Upper lobe of left lung (tissue), 6 donors: ENCODE data around the gene MKNK1. TPM values are rescaled to one million over a fixed set of nuclear protein-coding genes. Genes with fewer than 3 reads are reported as not detected.
A peak's percentile ranks its signal among the peaks of the same experiment; 100 is the strongest.

ENCODE experiments used
- ATAC-seq, 2 donors: fragments of 200-7000 bp; cut with Tn5 transposase; one replicate each; pipeline ENCODE4 v1.9.1; 2022; ENCODE audit warnings: mild to moderate bottlenecking in 2 of 2, moderate library complexity in 2 of 2; ENCODE audit not compliant: low FRiP score in 2 of 2
- DNase-seq, 2 donors: peaks; one replicate each; pipeline ENCODE4 v3.0.0-alpha.2; 2019 to 2020
- H3K27ac ChIP-seq, 4 donors: fragments of 200-600 bp; sonication (generic); one replicate each; pipeline ENCODE4 v1.5.1; 2016 to 2019
- H3K27me3 ChIP-seq, 4 donors: fragments of 200-600 bp; sonication (generic); one replicate each; pipeline ENCODE4 v1.5.1; 2017 to 2019
- H3K36me3 ChIP-seq, 4 donors: fragments of 200-600 bp; sonication (generic); one replicate each; pipeline ENCODE4 v1.5.1; 2016 to 2019
- H3K4me1 ChIP-seq, 4 donors: fragments of 200-600 bp; sonication (generic); one replicate each; pipeline ENCODE4 v1.5.1; 2018 to 2019
- H3K4me3 ChIP-seq, 4 donors: fragments of 200-600 bp; sonication (generic); one replicate each; pipeline ENCODE4 v1.5.1; 2017 to 2019; ENCODE audit warnings: mild to moderate bottlenecking in 2 of 4, moderate library complexity in 1 of 4
- H3K9me3 ChIP-seq, 4 donors: fragments of 200-600 bp; sonication (generic); one replicate each; pipeline ENCODE4 v1.5.1; 2018 to 2019
- EP300 ChIP-seq, 4 donors: sonication (generic); formaldehyde crosslinking; IDR thresholded peaks; one replicate each; pipeline ENCODE4 v1.5.1; 2017; ENCODE audit warnings: antibody characterized with exemption in 4 of 4, control low read depth in 2 of 4
- POLR2A ChIP-seq, 4 donors: fragments of 450-650 bp; IDR thresholded peaks; one replicate each; pipeline ENCODE4 v1.5.1; 2016 to 2017; ENCODE audit warnings: antibody characterized with exemption in 4 of 4, mild to moderate bottlenecking in 2 of 4
- POLR2AphosphoS5 ChIP-seq, 2 donors: sonication (generic); formaldehyde crosslinking; IDR thresholded peaks; one replicate each; pipeline ENCODE4 v1.5.1; 2017; ENCODE audit warnings: antibody characterized with exemption in 2 of 2
- WGBS, 2 donors: methylation state at CpG; one replicate each; pipeline ENCODE4 v1.1.5; 2017 to 2018; 5-methylcytosine and 5-hydroxymethylcytosine counted together
- total RNA-seq, 6 donors: library from RNA; depleted of rRNA in 4 of 6; stranded (reverse); fragments of >200 nt in 4 of 6; gene quantifications; one replicate each; pipeline versions ENCODE4 v1.1.0 to v1.2.1, GENCODE V29; 2016 to 2021
- TF ChIP-seq, protein P1 (sequence below), 6 experiments: fragments of 450-650 bp in 4 of 6; fragments of 200-600 bp in 2 of 6; sonication (generic) in 2 of 6; IDR thresholded peaks; one replicate each; pipeline ENCODE4 v1.5.1; 2016 to 2019; ENCODE audit warnings: antibody characterized with exemption in 6 of 6
- donor health status: DM: no; HTN: no; CAD: no; lungs with moderate emphysema.
- donor health status: DM: no; HTN: yes; CAD: no; lungs with severe emphysema.

Gene MKNK1
- total RNA-seq, 6 donors from 2014 or later = 45.7 to 174 (median 62.2) TPM

DNA sequence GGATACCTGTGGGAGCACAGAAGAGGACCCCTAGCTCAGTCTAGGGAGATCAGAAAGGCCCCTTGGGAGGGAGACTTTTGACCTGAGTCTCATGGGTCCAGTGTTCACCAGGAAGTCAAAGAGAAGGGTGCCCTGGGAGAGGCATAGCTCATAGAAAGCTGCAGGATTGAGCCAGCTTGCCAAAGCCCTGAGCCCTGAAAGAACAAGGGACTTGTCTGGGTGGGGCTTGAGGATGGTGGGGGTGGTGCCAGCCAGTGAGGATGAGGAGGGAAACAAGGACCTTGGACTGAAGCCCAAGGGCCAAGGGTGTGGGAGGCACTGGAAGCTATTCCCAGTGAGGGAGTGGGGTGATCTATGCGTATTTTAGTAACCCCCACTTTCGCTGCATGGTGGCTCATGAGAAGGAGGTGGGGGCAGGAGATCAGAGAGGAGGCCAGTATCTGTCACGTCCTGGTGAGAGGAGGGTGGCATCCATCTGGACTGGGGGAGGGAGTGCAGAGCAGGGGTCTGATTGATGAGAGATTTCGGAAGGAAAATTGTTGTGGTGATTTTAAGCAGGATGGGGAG is 86.1 kb downstream of the MKNK1 start:
- no peaks in the 10 kb centered on the region for H3K36me3 ChIP-seq

DNA sequence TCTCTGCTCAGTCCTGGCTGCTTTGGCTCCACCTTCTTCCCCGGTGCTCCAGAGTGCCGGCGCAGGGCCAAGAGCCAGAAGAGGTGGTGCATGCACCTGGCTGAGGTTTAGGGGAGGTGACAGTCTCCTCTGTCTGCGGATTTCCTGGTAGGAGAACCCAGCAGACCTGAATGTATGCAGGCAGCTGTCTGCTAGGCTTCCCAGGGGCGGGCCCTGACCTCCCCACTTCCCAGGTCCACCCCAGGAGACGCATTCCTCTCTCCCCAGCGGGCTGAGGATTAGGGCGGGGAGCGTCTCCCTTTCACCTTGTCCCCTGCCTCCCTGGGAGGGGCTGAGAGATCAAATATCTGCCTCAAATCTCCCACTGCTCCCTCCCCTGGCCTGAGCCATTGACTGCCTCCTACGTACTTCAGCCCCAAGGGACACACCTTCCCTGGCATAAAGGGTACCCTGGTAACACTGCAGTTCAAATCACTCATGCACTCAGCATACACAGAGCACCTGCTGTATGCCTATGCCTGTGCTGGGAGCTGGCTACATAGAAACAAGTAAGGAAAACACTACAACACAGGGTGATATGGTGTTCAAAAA is 87.0 kb downstream of the MKNK1 start:
- Histone ChIP-seq H3K36me3 (no peaks in the 10 kb centered on the region), H3K27me3 (no peaks in the 10 kb centered on the region), H3K9me3 (no peaks in the 10 kb centered on the region), H3K4me1 (peaks cover 0 to 12% (median 4%) of the 10 kb centered on the region in 4 donors), H3K4me3 (no peak overlapping the region), H3K27ac (peak overlapping the region in 1 of 4 donors; percentile 27)
- ATAC-seq (peak; percentile 50 to 85), DNase-seq (peak; percentile 86 to 89)
- TF ChIP-seq POLR2AphosphoS5 (IDR thresholded peaks at IDR 0.05) (no peak), POLR2A (IDR thresholded peaks at IDR 0.05) (no peak), EP300 (IDR thresholded peaks at IDR 0.05) (no peak)
- TF ChIP-seq, protein P1, sequence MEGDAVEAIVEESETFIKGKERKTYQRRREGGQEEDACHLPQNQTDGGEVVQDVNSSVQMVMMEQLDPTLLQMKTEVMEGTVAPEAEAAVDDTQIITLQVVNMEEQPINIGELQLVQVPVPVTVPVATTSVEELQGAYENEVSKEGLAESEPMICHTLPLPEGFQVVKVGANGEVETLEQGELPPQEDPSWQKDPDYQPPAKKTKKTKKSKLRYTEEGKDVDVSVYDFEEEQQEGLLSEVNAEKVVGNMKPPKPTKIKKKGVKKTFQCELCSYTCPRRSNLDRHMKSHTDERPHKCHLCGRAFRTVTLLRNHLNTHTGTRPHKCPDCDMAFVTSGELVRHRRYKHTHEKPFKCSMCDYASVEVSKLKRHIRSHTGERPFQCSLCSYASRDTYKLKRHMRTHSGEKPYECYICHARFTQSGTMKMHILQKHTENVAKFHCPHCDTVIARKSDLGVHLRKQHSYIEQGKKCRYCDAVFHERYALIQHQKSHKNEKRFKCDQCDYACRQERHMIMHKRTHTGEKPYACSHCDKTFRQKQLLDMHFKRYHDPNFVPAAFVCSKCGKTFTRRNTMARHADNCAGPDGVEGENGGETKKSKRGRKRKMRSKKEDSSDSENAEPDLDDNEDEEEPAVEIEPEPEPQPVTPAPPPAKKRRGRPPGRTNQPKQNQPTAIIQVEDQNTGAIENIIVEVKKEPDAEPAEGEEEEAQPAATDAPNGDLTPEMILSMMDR (IDR thresholded peaks at IDR 0.05) = no peak
- 23 to 31% methylated on average over 5 to 10 of the region's 10 CpGs for WGBS, 2 donors

More for the DNA sequence above, 86.1 kb downstream of the MKNK1 start:
- TF ChIP-seq POLR2AphosphoS5 (IDR thresholded peaks at IDR 0.05) (no peak), POLR2A (IDR thresholded peaks at IDR 0.05) (no peak), EP300 (IDR thresholded peaks at IDR 0.05) (no peak)
- TF ChIP-seq, protein P1 (IDR thresholded peaks at IDR 0.05) = no peak
- H3K9me3 ChIP-seq = no peaks in the 10 kb centered on the region
- H3K4me1 ChIP-seq = peaks cover 4 to 21% (median 13%) of the 10 kb centered on the region in 4 donors
- WGBS, 2 donors = 50 to 80% methylated on average over 4 of the region's 4 CpGs
- no peaks in the 10 kb centered on the region for H3K27me3 ChIP-seq
- H3K4me3 ChIP-seq = no peak overlapping the region
- ATAC-seq (no peak), DNase-seq (no peak)
- no peak overlapping the region for H3K27ac ChIP-seq

DNA sequence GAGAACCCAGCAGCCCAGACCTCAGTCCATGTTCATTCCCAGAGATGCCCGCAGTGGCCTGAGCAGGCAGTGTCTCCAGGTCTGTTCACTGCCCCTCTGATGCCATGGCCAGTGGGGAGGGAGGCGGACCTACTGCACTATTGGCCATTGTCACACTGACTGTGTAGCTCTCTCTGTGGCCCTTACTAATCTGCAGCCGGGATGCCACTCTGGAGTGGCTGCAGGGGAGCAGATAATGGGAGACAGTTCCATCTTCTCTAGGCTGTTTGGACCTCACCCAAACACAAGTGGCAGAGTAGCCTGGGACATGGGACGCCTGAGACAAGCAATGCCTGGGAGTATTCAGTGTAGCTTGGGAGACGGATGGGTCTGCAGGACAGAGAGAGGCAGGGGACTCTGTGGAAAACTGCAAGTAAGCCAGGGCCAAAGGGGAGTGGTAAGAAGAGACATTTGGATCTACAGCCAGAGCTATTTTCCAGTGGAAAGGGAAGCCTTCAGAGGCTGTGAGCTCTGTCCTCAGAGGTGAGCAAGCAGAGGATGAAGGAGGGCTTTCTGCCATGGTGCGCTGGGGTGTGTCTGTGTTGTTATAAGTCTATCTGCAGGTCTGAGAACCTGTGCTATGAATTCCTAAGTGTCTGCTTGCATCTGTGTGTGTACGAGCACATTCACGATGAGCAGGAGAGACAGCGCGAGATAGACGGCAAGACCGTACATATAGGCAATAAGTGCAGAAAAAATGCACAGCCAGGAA is 87.7 kb downstream of the MKNK1 start:
- WGBS, 2 donors = 49 to 54% methylated on average over 12 of the region's 12 CpGs
- TF ChIP-seq EP300 (IDR thresholded peaks at IDR 0.05) (no peak), POLR2A (IDR thresholded peaks at IDR 0.05) (no peak), POLR2AphosphoS5 (IDR thresholded peaks at IDR 0.05) (no peak)
- TF ChIP-seq, protein P1 (IDR thresholded peaks at IDR 0.05) = no peak
- DNase-seq = no peak
- no peak overlapping the region for H3K4me3 ChIP-seq
- H3K27ac ChIP-seq = no peak overlapping the region
- no peaks in the 10 kb centered on the region for H3K9me3 ChIP-seq
- no peaks in the 10 kb centered on the region for H3K36me3 ChIP-seq
- no peaks in the 10 kb centered on the region for H3K27me3 ChIP-seq
- ATAC-seq = no peak
- peaks cover 0 to 5% (median 0%) of the 10 kb centered on the region in 4 donors for H3K4me1 ChIP-seq

DNA sequence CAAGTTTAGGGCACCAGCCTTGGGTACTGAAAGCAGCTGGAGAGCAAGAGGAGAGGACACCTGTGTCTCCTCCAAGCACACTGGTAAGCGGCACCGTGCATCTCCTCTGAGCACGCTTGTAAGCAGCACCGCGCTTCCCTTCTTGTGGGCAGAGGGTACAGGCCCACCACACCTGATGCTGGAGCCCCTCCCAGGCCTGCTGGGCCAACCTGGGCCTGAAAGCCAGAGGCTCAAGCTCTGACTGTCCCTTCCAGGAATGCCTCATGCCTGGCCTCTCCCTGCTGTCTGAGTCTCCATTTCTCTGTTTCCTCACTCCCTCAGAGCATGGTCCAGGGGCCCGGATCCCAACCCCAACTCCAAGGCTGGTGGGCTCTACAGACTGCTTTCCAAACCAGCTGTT is 88.5 kb downstream of the MKNK1 start:
- no peak overlapping the region for H3K27ac ChIP-seq
- ATAC-seq = no peak
- WGBS, 2 donors = 60 to 98% methylated on average over 4 to 6 of the region's 6 CpGs

More for the DNA sequence above, 88.5 kb downstream of the MKNK1 start:
- no peak overlapping the region for H3K4me3 ChIP-seq
- no peaks in the 10 kb centered on the region for H3K36me3 ChIP-seq
- peaks cover 0 to 3% (median 0%) of the 10 kb centered on the region in 4 donors for H3K4me1 ChIP-seq
- H3K27me3 ChIP-seq = no peaks in the 10 kb centered on the region
- TF ChIP-seq POLR2A (IDR thresholded peaks at IDR 0.05) (no peak), EP300 (IDR thresholded peaks at IDR 0.05) (no peak), POLR2AphosphoS5 (IDR thresholded peaks at IDR 0.05) (no peak)
- TF ChIP-seq, protein P1 (IDR thresholded peaks at IDR 0.05) = no peak
- H3K9me3 ChIP-seq = no peaks in the 10 kb centered on the region
- no peak for DNase-seq
